Fibroblast of skin of right biceps (primary cell): ENCODE data around the gene WIPF2.

Source experiments
- DNase-seq: peaks from one replicate; pipeline ENCODE4 v3.0.0-alpha.2; 2013

Gene WIPF2, protein sequence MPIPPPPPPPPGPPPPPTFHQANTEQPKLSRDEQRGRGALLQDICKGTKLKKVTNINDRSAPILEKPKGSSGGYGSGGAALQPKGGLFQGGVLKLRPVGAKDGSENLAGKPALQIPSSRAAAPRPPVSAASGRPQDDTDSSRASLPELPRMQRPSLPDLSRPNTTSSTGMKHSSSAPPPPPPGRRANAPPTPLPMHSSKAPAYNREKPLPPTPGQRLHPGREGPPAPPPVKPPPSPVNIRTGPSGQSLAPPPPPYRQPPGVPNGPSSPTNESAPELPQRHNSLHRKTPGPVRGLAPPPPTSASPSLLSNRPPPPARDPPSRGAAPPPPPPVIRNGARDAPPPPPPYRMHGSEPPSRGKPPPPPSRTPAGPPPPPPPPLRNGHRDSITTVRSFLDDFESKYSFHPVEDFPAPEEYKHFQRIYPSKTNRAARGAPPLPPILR

DNA sequence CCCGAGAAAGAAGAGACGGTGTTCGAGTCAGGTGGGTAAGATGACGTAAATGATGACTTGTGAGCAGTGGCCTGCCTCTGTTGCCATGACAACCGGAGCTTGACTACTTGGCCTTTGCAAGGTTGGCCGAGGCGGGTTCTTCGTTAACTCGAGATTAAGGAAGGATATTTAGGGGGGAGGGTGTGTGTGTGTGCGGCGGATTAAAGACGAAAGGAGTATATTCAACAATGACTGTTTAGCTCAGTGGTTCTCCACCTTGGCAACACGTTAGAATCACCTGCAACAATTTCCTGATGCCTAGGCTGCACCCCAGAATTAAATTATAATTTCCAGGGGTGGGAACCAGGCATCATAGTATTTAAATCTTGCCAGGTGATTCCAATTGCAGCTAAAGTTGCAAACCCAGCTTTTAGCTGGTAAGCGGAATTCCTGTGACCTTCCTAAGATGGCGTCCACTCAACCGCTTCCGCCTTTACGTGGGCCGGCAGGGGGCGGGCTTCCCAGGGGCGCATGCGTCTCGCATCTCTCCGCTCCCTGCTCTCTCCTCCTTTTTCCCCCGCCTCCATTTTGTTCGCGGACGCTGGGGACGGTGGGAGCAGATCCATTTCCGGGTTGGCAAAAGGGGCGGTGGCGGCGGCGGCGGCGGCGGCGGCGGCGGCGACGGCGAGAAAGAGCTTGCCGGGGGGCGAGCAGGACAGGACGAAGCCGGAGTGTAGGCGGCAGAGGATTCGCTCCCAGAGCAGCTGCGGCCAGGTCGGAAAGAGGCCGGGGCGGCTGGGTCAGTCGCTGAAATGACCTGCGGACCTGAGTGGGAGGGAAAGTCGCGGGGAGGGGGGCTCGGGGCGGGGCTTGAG is at the start of gene WIPF2:
Gene WIPF2, plus strand, starts transcription at position 565 of the 854 bp plus-strand sequence. CDS start 37,156 bp downstream, outside the sequence.
- peak; percentile 97 for DNase-seq

DNA sequence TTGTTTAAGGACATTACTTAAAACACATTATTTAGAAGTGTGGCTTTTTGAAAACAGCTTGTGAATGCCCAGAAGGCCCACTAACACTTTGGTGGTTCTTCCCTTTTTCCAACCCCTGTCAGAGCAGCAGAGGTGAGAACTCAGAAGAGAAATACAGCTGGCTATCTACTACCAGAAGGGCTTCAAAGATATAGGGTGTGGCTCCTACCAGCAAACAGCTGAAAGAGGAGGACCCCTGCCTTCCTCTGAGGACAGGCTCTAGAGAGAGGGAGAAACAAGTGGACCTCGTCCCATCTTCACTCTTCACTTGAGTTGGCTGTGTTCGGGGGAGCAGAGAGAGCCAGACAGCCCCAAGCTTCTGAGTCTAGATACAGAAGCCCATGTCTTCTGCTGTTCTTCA is 48.8 kb upstream of the WIPF2 start:
- no peak for DNase-seq

DNA sequence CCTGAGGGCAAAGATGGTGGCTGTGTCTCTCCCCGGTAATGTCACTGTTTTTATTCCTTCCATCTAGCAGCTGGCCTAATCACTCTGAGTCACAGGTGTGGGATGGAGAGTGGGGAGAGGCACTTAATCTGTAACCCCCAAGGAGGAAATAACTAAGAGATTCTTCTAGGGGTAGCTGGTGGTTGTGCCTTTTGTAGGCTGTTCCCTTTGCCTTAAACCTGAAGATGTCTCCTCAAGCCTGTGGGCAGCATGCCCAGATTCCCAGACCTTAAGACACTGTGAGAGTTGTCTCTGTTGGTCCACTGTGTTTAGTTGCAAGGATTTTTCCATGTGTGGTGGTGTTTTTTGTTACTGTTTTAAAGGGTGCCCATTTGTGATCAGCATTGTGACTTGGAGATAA is 47.4 kb upstream of the WIPF2 start:
- DNase-seq: no peak

DNA sequence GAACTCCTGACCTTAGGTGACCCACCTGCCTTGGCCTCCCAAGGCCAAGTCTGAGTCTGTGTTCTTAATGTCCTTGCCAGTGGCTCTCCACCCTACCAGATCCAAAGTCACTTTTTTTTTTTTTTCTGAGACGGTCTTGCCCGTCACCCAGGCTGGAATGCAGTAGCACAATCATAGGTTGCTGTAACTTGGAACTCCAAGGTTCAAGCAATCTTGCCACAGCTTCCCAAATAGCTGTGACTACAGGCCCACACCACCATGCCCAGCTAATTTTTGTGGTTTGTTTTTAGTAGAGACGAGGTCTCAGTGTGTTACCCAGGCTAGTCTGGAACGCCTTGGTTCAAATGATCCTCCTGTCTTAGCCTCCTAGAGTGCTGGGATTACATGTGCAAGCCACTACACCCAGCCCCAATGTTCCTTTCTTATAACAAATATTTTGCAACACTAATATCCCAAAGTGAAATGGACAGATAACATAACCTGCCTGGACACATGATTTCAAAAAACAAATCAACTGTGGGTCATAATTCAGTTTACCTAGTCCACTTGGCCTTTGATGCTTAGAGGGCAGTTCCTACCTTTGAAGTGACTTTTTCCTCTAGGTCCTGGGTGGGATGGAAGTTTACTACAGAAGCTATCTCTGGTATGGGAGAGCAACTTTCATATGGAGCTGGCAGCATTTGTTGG is 45.9 kb upstream of the WIPF2 start:
- DNase-seq: no peak

DNA sequence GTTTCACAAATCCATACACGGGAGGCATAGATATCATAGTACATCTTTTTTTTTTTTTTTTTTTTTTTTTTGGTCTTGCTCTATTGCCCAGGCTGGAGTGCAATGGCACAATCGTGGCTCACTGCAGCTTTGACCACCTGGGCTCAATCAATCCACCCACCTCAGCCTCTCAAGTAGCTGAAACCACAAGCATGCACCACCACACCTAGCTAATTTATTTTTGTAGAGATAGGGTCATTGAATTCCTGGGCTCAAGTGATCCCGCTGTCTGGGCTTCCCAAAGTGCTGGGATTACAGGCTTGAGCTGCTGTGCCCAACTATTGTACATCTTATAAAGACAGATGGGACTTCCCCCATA is 45.3 kb upstream of the WIPF2 start:
- no peak for DNase-seq

DNA sequence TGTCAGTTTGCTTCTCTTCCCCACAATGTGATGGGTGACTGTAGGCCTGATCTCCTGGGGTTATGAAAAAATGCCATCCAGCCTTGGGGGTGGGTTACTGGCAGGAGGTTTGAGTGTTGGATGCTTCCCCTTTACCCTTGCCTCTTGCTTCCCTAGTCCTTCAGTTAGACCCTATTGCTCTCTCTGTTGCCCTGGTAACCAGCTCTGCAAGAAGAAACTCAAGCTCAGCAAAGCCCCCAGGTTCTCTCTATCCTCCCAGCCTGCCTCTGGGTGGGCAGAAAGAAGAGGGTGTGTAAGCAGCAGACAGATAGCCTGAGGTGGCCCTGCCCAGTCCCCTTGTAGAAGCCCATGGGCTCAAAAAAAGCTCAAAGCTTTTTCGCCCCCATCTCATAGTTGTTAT is 44.6 kb upstream of the WIPF2 start:
- DNase-seq: no peak

DNA sequence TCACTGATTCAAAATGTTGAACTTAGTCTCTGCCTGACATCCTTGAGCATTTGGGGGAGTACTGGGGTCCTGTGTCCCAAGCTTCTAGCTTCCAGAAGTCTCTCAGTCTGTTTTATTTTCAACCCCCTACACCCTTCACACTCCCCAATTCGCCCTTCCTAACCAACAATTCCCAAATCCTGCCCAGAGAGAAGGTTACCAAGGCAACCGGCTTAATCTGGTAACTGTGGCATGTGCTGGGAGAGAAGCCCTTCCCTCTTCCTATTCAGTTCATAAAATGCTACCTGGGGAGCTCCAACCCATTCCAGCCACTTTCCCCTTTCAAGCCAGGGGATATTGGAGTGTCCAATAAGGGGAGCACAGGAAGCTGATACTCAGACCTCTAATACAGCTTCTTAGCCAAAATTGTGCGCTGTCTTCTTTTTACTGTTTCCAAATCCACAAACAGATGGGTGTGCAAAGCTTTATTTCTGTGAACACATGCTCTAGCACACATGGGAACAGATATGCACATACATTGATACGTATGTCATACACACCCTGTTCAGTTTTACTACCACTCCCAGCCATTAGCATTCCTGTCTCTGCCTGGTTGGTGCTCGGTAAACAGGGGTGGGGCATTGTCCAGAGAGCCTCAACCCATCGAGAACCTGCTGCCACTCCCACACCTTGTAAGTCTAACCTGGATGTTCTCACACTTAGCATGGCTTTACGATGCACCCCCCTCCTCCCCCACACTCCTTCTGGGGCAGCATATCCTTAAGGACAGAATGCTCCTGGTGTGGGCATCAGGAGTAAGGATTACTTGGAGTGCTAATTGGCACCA is 43.0 kb upstream of the WIPF2 start:
- no peak for DNase-seq

DNA sequence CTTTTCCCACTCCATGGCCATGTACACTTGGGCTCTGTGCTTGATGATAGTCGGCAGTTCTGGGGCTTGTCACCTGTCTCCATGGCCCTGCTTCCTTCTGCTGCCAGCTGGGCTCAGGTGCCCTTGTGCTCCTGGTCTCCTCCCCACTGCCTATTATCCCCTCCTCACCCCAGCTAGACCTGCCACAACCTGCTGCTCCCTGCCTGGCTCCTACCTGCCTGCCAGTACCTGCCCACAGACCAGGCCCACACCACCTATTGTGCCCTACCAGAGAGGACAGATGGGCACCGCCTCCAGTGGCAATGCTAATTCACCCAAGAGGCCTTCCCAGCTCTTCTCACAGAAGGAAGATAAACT is 42.4 kb upstream of the WIPF2 start:
- DNase-seq: no peak

DNA sequence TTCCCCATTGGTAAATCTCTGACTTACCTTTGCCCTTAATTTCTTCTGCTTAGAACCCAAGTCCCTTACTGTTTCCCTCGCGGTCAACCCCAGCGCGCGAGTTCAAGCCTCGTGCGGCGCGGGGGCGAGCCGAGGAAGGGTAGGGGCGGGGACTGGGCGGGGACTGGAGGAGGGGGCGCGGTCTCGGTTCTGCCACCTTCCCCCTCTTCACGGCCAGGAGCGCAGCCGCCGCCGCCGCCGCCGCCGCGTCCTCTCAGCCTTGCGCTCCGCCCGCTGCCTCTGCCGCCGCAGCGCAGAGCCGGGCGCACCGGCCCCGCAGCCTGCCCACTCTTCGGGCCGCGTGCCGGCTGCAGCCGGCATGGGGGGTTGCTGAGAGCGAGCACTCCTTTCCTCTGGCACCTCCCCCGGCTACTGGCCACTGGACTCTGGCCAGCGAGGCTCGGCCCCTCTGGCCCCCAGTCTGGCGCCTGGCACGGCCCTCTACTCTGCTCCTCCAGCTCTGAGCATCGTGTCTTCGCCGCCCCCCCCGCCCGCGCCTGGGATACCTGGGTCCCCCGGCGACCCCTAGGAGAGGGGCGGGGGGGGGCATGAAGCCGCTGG is 41.7 kb upstream of the WIPF2 start, which contains the start of gene RAPGEFL1:
Gene RAPGEFL1, plus strand, starts transcription at position 196 of the 600 bp plus-strand sequence. Its CDS starts 392 bp downstream, at position 588.
- peak; percentile 70 for DNase-seq

DNA sequence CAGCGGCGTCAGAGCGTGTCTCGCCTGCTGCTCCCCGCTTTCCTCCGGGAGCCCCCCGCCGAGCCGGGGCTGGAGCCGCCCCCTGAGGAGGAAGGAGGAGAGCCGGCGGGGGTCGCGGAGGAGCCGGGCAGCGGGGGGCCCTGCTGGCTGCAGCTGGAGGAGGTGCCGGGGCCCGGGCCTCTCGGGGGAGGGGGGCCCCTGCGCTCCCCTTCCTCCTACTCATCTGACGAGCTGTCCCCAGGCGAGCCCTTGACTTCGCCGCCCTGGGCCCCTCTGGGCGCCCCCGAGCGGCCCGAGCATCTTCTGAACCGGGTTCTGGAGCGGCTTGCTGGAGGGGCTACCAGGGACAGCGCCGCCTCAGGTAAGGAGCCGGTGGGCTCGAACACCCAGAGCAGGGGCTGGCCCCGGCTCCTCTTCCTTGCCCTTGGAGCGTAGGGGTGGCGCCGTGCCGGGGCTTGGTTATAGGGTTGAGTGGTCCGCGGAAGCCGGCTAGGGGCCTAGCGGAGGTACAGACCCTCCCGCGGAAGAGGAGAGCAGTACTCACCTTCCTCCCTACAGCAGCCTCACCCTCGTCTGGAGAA is 41.0 kb upstream of the WIPF2 start:
- no peak for DNase-seq

DNA sequence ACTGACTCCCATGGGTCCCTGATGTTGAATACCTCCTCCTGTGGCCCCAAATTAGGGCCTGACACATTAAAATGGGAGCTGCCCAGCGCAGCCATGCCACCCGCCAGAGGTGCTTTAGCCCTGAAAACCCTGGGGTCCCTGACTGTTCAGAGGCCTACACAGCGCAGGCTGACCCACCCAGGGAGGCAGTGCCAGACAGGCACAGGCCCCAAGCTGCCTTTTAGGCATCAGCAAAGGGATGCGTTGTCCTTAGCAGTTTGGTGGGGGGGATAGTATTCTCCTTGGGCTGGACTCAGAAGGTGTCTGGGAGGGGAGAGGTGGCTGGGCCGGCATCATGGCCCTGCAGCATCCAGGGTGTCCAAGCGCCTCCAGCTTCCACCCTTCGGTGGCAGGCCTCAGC is 40.4 kb upstream of the WIPF2 start:
- DNase-seq: no peak

DNA sequence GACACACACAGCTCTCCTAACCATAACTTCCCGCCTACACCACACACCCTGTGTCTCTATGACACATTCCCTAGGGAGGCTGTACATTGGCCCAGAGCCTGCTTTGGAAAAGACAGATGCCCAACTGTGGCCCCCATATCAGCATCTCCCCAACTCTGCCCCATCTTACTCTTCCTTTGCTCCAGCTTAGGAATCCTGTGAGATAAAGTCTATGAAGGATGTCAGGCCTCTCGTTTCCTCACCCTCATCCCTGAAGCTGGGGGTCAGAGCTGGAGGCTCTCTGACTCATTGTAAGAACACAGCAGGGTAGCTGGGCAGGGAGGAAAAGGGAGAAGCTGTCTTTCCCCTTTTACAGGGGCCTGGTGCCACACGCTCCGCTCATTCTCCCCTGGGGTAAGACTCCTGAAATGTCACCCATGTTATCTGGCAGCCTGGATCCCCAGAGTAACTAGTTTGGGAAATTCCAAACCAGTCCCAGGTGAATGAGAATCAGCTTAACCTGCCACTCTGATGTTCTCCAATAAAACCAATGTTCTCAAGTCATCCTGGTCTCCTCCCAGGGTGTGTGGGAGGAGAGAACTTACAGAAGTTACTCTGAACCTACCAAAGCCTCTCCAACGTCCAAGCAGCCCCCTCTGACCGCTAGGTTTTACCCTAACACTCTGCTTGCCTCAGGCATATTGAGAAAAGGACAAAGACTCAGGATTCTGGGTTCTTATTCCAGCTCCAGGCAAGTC is 39.0 kb upstream of the WIPF2 start:
- peak; percentile 67 for DNase-seq

DNA sequence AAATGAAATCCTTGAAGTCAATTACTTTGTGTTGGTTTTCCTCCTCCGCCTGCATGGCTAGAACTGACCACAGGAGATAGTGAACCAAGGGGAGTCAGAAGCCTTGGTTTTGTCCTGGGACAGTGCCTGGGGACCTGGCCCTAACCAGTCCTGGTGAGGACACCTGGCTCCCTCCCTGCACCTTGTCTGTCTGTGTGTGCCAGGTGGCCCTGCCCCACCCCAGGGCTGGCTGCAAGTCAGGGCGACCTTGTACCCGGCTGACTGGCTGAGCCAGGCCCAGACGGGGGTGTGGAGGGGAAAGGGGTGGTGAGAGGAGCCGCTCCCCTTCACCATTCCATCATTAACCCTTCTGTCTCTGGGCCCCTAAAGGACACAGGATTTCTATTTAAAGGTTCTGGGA is 38.4 kb upstream of the WIPF2 start:
- DNase-seq: no peak

DNA sequence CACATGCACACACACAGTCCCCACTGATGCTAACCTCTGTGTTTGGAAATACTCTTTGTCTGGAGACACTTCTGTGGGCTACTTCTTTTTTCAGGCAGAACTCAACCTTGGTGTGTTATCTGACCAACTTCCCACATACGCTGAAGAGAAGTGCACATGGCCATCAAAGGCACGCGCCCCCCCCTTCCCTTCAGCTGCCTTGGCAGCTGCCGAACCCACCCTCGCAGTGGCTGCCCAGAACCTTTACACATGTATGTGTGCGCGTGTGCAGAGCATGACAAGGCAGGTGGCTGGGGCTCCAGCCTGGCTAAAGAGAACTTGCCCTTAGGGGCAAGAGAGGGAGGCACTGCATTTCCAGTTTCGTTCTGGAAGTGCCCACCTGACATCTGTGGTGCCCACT is 37.9 kb upstream of the WIPF2 start:
- DNase-seq: no peak

DNA sequence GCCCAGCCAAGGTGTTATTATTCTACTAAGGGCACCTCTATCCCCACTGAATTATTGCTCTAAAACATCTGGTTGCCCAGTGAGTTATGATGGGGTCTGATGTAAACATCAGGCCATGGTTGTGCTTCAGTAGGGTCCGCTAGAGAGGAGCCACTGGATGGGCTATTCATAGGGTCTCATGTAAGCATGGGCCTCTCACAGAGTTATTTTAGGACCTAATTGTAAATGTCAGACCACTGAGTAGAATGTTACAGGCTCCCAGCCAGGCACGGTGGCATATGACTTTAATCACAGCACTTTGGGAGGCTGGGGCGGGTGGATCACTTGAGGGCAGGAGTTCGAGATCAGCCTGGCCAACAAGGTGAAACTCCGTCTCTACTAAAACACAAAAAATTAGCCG is 36.5 kb upstream of the WIPF2 start:
- DNase-seq: no peak

DNA sequence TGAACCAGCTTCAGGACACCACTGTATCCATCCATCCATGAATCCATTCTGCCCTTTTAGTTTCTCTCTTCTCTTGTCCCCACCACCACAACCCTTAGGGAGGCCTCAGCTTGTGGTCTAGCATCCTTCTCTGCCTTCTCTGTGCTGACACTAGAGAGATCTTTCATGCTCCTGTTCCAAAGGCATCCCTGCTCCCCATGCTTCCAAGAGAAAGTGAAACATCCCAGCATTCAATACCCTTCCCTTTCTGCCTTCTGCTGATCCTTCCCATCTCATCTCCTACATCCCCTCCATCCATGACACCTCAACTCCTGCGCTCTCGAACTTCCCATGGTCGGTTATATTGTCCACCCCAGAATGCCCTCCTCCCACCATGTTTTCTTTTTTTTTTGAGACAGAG is 31.9 kb upstream of the WIPF2 start:
- DNase-seq: no peak

DNA sequence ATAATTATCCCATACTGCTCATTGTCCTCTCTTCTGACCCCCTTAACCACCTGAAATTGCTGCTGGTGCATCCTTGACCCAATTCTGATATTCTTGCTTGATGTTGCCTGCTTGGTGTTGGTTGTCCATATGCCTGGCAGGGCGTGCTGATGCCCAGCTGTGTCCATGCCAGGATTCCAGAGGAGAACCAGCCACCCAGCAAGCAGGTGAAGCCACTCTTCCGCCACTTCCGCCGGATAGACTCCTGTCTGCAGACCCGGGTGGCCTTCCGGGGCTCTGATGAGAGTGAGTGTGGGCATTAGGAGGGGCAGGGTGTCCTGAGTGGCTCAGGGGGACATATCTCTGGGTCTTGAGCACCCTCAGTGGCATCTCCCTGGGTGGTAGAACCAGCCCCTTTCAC is 30.4 kb upstream of the WIPF2 start:
- no peak for DNase-seq

DNA sequence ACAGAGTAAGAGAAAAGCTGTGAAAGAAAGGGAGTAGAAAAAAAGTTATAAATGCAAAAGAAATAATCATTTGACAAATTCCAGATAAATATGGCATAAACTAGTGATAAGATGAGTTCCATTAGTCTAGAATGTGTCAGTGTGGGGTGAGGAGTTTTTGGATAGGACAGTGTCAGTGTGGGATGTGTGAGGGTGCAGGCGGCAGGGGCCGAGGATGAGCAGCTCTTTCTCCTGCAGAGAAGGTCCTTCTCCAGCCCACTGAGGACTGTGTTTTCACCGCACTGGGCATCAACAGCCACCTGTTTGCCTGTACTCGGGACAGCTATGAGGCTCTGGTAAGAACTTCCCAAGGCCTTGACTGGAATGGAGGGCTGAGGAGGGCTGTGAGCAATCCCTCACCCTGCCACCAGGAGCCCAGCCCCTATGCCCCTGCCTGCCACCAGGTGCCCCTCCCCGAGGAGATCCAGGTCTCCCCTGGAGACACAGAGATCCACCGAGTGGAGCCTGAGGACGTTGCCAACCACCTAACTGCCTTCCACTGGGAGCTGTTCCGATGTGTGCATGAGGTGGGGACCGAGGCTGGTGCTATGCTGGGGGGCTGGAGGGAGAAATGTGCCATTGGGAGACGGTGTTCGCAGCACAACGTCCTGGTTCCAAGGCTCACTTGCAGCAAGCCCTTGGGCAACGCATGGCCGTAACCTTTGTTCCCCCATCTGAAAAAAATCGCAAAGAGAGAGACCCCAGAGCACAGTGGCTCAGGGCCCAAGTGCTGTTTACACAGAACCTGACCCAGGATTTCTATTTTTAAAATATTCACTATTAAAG is 28.7 kb upstream of the WIPF2 start:
- DNase-seq: no peak

DNA sequence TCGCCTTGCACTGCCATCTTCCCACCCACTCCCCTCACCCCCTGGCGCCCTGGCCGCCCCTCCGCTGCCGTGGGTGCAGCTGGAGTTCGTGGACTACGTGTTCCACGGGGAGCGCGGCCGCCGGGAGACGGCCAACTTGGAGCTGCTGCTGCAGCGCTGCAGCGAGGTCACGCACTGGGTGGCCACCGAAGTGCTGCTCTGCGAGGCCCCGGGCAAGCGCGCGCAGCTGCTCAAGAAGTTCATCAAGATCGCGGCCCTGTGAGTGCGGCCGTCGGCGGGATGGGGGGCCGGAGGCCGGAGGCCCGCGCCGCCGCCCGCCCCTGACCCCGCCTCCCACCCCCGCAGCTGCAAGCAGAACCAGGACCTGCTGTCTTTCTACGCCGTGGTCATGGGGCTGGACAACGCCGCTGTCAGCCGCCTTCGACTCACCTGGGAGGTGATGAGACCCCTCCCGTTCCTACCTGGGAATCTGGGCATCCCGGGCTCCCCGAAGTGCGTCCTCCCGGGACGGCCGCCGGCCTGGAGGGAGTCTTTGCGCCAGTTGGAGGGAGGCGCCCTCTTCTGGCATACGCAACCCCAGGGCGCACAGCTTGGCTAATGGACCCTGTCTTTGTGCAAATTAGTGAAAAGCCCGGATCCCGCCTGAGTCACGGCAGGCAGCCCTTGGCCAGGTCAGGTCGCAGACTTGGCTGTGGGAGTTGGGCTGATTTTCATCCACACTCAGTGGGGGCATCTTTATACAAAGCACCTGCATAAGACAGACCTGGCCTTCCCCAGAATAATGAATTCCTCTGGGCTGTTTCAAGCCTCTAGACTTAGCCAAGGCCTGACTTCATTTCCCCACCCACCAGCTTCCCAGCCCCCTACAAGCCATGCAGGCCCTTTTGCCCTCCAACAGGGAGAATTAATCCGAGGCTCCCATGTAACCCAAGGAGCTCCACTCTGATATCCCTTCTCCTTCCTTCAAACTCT is 27.6 kb upstream of the WIPF2 start:
- DNase-seq: peak; percentile 77
